ENCODE data around the gene NPB. TPM values are rescaled to one million over a fixed set of nuclear protein-coding genes. Genes with fewer than 3 reads are reported as not detected.

Gene NPB
- total RNA-seq, 6 donors from 2014 or later = 0.37 to 1.8 (median 0.94) TPM; not detected in 3

DNA sequence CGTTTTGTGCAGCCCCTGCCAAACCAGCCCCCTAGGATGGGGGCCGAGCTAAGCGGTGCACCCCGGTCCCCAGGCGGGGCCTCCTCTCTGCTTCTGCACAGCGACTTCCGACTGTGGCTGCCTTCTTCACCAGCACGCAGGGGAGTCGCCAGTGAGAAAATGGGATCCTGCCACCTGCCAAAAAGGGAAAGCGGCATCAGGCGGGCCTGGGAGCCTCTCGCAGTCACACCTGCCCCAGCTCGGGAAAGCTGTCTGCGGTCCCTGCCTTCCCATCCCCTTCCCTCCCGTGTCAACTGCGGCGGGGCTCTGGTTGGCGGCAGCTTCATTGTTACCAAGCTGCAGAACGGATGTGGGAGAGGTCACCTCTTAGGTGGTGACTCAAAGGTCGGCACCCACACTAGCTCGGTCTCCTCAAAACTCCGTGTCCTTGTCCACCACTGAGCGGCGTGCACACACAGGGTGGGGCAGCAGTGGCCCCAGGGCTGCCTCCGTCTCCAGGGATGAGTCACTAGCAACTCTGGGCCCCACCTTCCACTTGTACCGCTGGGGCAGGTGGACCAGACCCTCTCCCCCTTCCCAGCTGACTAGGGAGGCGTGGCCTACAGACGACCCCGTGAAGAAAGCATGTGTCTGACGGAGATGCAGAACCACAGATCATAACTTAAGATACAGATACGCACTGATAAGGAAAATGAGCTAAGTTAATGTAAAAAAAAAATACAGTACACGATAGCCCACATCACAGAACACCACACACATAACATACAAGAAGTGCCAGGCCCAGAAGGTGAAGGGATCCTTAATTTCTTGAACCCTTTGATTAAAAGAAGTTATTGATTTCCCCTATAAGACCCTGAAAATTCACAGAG, 10.6 kb downstream of the NPB start:
- WGBS, 2 donors = 88 to 89% methylated on average over 25 to 32 of the region's 32 CpGs
- peaks cover 10 to 51% (median 45%) of the 10 kb centered on the region in 4 donors for H3K36me3 ChIP-seq
- no peaks in the 10 kb centered on the region for H3K9me3 ChIP-seq
- H3K4me1 ChIP-seq = peaks cover 16 to 46% (median 30%) of the 10 kb centered on the region in 4 donors
- DNase-seq (peak in 1 of 2 donors; percentile 54), ATAC-seq (ENCODE audit: low FRiP score in 2 of 2) (no peak)
- no peak for TF ChIP-seq POLR2AphosphoS5 (IDR thresholded peaks at IDR 0.05)
- TF ChIP-seq, protein P1, sequence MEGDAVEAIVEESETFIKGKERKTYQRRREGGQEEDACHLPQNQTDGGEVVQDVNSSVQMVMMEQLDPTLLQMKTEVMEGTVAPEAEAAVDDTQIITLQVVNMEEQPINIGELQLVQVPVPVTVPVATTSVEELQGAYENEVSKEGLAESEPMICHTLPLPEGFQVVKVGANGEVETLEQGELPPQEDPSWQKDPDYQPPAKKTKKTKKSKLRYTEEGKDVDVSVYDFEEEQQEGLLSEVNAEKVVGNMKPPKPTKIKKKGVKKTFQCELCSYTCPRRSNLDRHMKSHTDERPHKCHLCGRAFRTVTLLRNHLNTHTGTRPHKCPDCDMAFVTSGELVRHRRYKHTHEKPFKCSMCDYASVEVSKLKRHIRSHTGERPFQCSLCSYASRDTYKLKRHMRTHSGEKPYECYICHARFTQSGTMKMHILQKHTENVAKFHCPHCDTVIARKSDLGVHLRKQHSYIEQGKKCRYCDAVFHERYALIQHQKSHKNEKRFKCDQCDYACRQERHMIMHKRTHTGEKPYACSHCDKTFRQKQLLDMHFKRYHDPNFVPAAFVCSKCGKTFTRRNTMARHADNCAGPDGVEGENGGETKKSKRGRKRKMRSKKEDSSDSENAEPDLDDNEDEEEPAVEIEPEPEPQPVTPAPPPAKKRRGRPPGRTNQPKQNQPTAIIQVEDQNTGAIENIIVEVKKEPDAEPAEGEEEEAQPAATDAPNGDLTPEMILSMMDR (IDR thresholded peaks at IDR 0.05) = no peak
- no peak for TF ChIP-seq EP300 (IDR thresholded peaks at IDR 0.05)
- TF ChIP-seq POLR2A (IDR thresholded peaks at IDR 0.05) = no peak
- no peak overlapping the region for H3K4me3 ChIP-seq
- H3K27me3 ChIP-seq = no peaks in the 10 kb centered on the region
- H3K27ac ChIP-seq = peak overlapping the region in 1 of 4 donors; percentile 68

DNA sequence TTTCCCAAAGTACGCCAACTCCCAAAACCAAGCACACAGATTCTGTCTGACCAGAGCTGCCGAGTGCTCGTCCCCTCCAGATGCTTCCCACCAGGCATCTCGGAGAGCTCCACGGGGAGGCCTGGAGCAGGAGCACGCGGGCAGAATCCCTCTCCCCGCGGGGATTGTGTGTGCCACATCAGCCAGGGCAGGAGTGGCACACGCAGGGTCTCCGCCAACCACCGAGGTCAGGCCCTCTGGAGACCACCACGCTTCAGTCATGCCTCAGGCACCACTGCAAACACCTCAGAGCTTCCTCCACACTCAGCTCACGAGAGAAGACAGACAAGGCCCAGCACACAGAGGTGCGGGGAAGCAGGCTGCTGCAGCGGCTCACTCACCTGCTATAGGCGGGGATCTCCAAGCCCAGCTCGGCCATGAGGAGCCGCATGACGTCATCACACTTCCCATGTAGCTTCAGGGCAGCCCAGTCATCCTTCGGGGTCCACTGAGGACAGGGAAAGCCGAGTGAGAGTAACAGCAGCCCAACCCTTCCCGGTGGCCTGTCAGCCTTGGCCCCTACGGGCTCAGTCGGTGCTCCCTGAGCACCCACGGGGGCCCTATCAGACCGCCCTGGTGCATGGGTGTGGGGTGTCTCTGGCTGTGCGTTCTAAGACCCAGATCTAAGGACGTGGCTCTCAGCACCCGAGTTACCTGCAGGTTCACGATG, 11.5 kb downstream of the NPB start:
- no peaks in the 10 kb centered on the region for H3K27me3 ChIP-seq
- H3K4me1 ChIP-seq = peaks cover 21 to 51% (median 34%) of the 10 kb centered on the region in 4 donors
- H3K36me3 ChIP-seq = peaks cover 10 to 48% (median 38%) of the 10 kb centered on the region in 4 donors
- no peak for TF ChIP-seq POLR2AphosphoS5 (IDR thresholded peaks at IDR 0.05)
- no peak for TF ChIP-seq POLR2A (IDR thresholded peaks at IDR 0.05)
- TF ChIP-seq, protein P1 (IDR thresholded peaks at IDR 0.05) = no peak
- TF ChIP-seq EP300 (IDR thresholded peaks at IDR 0.05) = no peak
- 92 to 93% methylated on average over 21 to 31 of the region's 31 CpGs for WGBS, 2 donors
- ATAC-seq (ENCODE audit: low FRiP score in 2 of 2) = no peak
- H3K9me3 ChIP-seq = no peaks in the 10 kb centered on the region
- H3K4me3 ChIP-seq = no peak overlapping the region
- peak in 1 of 2 donors; percentile 58 for DNase-seq
- H3K27ac ChIP-seq = no peak overlapping the region

DNA sequence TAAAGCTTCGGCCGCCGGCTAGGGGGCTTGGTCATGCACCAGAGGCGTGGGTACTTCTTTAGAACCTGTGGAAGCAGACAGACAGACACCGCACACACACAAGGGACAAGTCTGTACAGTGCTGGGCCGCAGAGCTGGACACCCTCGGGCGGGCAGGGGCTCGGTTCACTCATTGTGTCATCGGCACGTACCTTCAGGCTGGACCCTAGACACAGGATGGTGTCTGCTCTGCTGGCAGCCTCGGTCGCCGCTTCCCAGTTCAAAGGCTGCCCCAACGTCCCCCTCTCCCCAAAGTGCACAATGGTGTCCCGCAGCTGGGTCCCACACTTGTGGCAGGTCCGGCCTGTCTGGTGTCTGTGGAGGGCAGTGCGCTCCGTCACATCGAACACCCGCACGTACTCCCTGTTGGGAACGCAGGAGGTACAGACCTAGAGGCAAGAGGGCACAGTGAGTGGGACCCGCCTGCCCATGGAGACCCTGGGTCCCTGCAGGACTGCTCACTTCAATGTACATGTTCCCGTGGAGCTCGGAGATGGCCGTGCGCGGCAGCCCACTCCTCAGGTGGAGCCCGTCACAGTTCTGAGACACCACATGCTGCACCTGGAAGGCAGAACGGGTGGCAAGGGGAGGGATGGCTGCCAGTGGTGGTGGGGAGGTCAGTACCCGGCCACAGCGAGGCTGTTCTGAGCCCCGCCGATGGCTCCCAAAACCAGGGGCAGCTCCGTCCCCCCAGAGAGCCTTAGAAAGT, 12.2 kb downstream of the NPB start:
- WGBS, 2 donors = 95 to 97% methylated on average over 11 to 32 of the region's 36 CpGs
- H3K4me1 ChIP-seq = peaks cover 21 to 58% (median 35%) of the 10 kb centered on the region in 4 donors
- no peak for ATAC-seq (ENCODE audit: low FRiP score in 2 of 2)
- peaks cover 10 to 48% (median 42%) of the 10 kb centered on the region in 4 donors for H3K36me3 ChIP-seq
- no peaks in the 10 kb centered on the region for H3K9me3 ChIP-seq
- no peak overlapping the region for H3K4me3 ChIP-seq
- no peak for TF ChIP-seq POLR2AphosphoS5 (IDR thresholded peaks at IDR 0.05)
- TF ChIP-seq, protein P1 (IDR thresholded peaks at IDR 0.05) = no peak
- no peak for TF ChIP-seq POLR2A (IDR thresholded peaks at IDR 0.05)
- TF ChIP-seq EP300 (IDR thresholded peaks at IDR 0.05) = no peak
- H3K27ac ChIP-seq = no peak overlapping the region
- H3K27me3 ChIP-seq = no peaks in the 10 kb centered on the region
- DNase-seq = peak in 1 of 2 donors; percentile 81

DNA sequence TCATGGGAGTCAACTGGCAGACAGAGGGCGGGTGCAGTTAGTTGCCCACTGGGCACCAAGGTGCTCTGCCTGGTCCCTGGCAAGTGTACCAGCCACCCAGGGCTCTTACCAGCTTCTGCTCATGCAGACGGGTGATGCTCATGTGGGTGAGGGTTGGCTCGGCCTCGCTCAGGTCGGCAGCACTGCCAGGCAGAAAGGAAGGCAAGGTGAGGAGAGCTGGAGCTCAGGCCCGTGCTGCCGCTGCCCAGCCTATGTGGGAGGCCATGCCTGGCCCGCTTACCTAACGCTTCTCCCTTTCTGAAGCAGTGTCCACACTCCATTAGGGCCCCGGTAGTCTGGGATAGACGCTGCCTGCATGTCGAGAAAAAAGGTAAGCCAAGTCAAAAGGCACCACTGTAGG, 13.3 kb downstream of the NPB start:
- DNase-seq (peak in 1 of 2 donors; percentile 58), ATAC-seq (ENCODE audit: low FRiP score in 2 of 2) (no peak)
- 96 to 97% methylated on average over 7 to 10 of the region's 12 CpGs for WGBS, 2 donors
- no peaks in the 10 kb centered on the region for H3K9me3 ChIP-seq
- H3K27me3 ChIP-seq = no peaks in the 10 kb centered on the region
- H3K27ac ChIP-seq = no peak overlapping the region
- TF ChIP-seq, protein P1 (IDR thresholded peaks at IDR 0.05) = no peak
- TF ChIP-seq POLR2AphosphoS5 (IDR thresholded peaks at IDR 0.05) = no peak
- no peak for TF ChIP-seq POLR2A (IDR thresholded peaks at IDR 0.05)
- TF ChIP-seq EP300 (IDR thresholded peaks at IDR 0.05) = no peak
- H3K4me3 ChIP-seq = no peak overlapping the region
- peaks cover 16 to 60% (median 28%) of the 10 kb centered on the region in 4 donors for H3K4me1 ChIP-seq
- peaks cover 10 to 55% (median 46%) of the 10 kb centered on the region in 4 donors for H3K36me3 ChIP-seq
